Measurements from ENCODE around the gene TMEM170B. TPM values are rescaled to one million over a fixed set of nuclear protein-coding genes. Genes with fewer than 3 reads are reported as not detected.
A peak's percentile ranks its signal among the peaks of the same experiment; 100 is the strongest.

Gene TMEM170B
- total RNA-seq, 1 donor from 2014 or later: 19.3 TPM

- no peaks in the 10 kb centered on the region for H3K27me3 Mint-ChIP-seq (ENCODE audit: low read depth)
- no peak overlapping the region for H3K27ac Mint-ChIP-seq (ENCODE audit: unreplicated experiment)
- H3K36me3 Mint-ChIP-seq (ENCODE audit: low read depth): no peaks in the 10 kb centered on the region
- no peak for TF ChIP-seq CTCF (conservative IDR thresholded peaks at IDR 0.05)
- H3K9me3 Mint-ChIP-seq: no peaks in the 10 kb centered on the region
- H3K4me3 Mint-ChIP-seq: no peak overlapping the region
- no peak for DNase-seq (ENCODE audit: low read depth, low spot score)
- no peaks in the 10 kb centered on the region for H3K4me1 Mint-ChIP-seq
Observed at GRCh38 chr6:11596640-11597237, 59.2 kb downstream of the TMEM170B start.

- H3K36me3 Mint-ChIP-seq (ENCODE audit: low read depth): no peaks in the 10 kb centered on the region
- H3K4me1 Mint-ChIP-seq: peaks cover 9% of the 10 kb centered on the region
- H3K4me3 Mint-ChIP-seq: no peak overlapping the region
- no peaks in the 10 kb centered on the region for H3K9me3 Mint-ChIP-seq
- no peaks in the 10 kb centered on the region for H3K27me3 Mint-ChIP-seq (ENCODE audit: low read depth)
- DNase-seq (ENCODE audit: low read depth, low spot score): no peak
- H3K27ac Mint-ChIP-seq (ENCODE audit: unreplicated experiment): no peak overlapping the region
- TF ChIP-seq CTCF (conservative IDR thresholded peaks at IDR 0.05): no peak
Observed at GRCh38 chr6:11598687-11599086, 61.1 kb downstream of the TMEM170B start.

- Mint-ChIP-seq H3K27me3 (ENCODE audit: low read depth) (no peaks in the 10 kb centered on the region), H3K9me3 (no peaks in the 10 kb centered on the region), H3K4me1 (peaks cover 21% of the 10 kb centered on the region), H3K27ac (ENCODE audit: unreplicated experiment) (no peak overlapping the region), H3K36me3 (ENCODE audit: low read depth) (no peaks in the 10 kb centered on the region), H3K4me3 (no peak overlapping the region)
- TF ChIP-seq CTCF (conservative IDR thresholded peaks at IDR 0.05): no peak
- no peak for DNase-seq (ENCODE audit: low read depth, low spot score)
Observed at GRCh38 chr6:11600251-11600650, 62.7 kb downstream of the TMEM170B start.

GRCh38 chr6:11601776-11602605 is 64.4 kb downstream of the TMEM170B start:
- Mint-ChIP-seq H3K27ac (ENCODE audit: unreplicated experiment) (no peak overlapping the region), H3K27me3 (ENCODE audit: low read depth) (no peaks in the 10 kb centered on the region), H3K36me3 (ENCODE audit: low read depth) (no peaks in the 10 kb centered on the region), H3K4me1 (peaks cover 31% of the 10 kb centered on the region), H3K9me3 (no peaks in the 10 kb centered on the region), H3K4me3 (no peak overlapping the region)
- DNase-seq (ENCODE audit: low read depth, low spot score): no peak
- TF ChIP-seq CTCF (conservative IDR thresholded peaks at IDR 0.05): no peak

GRCh38 chr6:11604215-11604614 is 66.7 kb downstream of the TMEM170B start:
- no peak for TF ChIP-seq CTCF (conservative IDR thresholded peaks at IDR 0.05)
- H3K9me3 Mint-ChIP-seq: no peaks in the 10 kb centered on the region
- no peaks in the 10 kb centered on the region for H3K36me3 Mint-ChIP-seq (ENCODE audit: low read depth)
- H3K27ac Mint-ChIP-seq (ENCODE audit: unreplicated experiment): peak overlapping the region; percentile 19
- no peaks in the 10 kb centered on the region for H3K27me3 Mint-ChIP-seq (ENCODE audit: low read depth)
- H3K4me3 Mint-ChIP-seq: no peak overlapping the region
- H3K4me1 Mint-ChIP-seq: peaks cover 42% of the 10 kb centered on the region
- no peak for DNase-seq (ENCODE audit: low read depth, low spot score)

Data from neural crest cell (in vitro differentiated cells).